GM19043 (cell line): ENCODE measurements around the gene IPO11.
"Not testable (repeated sequence)": the region's sequence is repeated elsewhere in the genome, so short reads cannot be mapped to it uniquely, and the experiment has no call there.

ENCODE experiments used
- ATAC-seq: cut with Tn5 transposase; IDR thresholded peaks from one replicate; pipeline ENCODE4 v1.9.1; 2021; ENCODE audit warnings: low read depth; ENCODE audit not compliant: unreplicated experiment

The IPO11 gene

GRCh38 chr5:62565740-62566139 is 153.2 kb downstream of the IPO11 start:
- not testable (repeated sequence) for ATAC-seq

DNA sequence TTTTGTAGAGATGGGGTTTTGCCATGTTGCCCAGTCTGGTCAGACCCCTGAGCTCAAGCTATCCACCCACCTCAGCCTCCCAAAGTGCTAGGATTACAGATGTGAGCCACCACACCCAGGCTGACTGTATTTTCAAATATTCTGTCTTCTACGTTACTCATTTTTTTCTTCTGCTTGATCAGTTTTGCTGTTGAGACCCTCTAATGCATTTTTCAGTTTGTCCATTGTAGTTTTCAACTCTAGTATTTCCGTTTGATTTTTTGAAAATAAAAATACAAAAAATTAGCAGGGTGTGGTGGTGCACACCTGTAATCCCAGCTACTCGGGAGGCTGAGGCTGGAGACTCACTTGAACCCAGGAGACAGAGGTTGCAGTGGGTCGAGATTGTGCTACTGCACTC is 155.6 kb downstream of the IPO11 start:
- ATAC-seq, result no peak

DNA sequence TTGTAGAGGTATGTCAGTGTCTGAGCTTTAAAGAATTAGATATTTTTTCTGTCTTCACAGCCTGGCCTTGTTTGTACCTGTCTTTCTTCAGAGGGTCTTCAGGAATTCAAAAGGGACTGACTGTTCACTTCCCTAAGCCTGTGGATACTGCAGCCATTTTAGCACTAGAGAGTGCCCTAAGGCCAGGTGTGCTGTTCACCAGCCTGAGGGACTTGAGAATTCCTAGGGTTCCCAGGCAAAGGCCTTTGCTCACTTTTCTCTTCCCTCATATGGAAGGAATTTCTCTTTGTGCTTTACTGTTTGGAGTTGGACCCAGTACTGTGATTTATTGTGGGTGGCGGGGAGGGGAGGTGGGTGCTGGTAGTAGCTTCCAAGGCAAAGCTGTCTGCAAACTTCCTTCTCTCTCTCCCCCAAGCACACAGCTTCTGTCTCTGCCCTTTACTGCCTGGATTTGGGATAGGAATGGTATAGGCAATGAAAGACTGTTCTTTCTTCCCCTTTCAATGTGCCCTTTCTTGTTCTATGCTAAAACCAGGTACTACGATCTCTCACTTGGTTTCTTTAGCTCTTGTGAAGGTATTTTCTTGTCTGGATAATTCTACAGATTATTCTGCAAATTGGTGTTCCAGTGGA is 156.4 kb downstream of the IPO11 start:
- ATAC-seq, result no peak

- ATAC-seq, result no peak
Measured at GRCh38 chr5:62569470-62569869, 156.9 kb downstream of the IPO11 start.

DNA sequence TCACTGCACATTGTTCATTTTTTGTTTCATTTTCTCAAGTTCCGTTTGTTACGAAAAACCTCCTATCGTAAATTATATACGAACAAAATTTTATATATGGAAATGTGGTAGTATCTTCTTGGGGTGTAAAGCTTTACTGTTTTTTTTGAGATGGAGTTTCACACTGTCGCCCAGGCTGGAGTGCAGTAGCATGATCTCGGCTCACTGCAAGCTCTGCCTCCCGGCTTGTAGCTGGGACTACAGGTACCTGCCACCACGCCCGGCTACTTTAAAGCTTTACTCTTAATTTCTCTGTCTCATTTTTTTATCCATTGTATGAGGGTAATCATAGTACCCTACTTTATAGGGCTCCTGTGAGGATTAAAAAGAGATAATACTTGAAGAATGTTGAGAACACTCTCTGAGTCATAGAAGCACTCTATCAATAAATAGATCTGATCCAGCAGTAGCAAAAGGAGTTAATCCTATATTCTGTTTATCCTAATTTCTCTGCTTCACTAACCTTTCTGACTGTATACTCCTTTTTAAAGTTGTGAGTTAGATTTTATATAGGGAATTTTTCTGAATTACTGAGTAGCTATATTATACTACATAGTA is 160.5 kb downstream of the IPO11 start:
- no peak for ATAC-seq

GRCh38 chr5:62574599-62574998 is 162.0 kb downstream of the IPO11 start:
- ATAC-seq, result peak; percentile 38

GRCh38 chr5:62575066-62575465 is 162.5 kb downstream of the IPO11 start:
- ATAC-seq, result no peak

- ATAC-seq, result no peak
Measured at GRCh38 chr5:62575489-62575888, 162.9 kb downstream of the IPO11 start.

DNA sequence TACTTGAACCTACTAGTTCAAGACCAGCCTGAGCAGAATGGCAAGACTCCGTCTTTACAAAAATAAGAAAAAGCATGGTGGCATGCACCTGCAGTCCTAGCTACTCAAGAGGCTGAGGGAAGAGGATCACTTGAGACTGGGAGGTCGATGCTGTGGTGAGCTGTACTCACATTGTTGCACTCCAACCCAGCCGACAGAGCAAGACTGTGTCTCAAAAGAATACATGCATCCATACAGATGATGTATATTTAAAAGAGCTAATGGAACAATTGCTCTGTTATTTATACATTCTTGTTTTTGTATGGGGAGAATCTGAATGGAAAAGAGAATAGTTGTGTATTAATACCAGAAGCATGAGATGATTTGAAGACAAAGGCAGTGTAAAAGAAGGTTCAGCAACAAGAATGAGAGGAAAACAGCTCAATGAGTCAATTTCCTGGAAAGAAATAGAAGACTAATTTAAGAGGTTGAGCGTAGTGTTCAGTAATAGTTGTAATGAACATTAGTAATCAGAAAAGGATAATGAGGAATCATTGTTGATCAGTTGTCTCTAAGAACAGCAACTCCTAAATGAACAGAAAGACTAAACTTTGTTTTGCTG is 164.1 kb downstream of the IPO11 start:
- ATAC-seq, result no peak

DNA sequence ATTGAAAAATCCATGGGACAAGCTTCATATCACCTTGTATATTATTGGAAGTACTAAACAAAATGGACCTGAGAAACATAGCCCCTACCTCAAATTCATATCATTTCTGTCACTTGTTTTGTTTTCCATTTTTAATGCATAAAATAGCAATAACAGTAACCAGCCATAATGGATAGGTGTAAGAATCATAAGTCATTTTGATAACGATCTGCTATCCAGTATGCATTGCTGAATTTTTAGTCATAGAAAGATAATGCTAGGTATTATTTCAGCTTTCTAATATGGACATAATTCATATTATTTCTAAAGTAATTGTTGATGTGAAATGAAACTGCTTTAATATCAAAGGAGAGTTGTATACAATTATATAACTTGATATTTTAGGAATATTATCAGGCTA is 164.9 kb downstream of the IPO11 start:
- no peak for ATAC-seq

GRCh38 chr5:62578540-62578939 is 166.0 kb downstream of the IPO11 start, which contains the start of gene LRRC70:
TSS of gene LRRC70 (plus strand) at chr5:62578819. CDS start at chr5:62579439, 620 bp downstream.
- peak; percentile 91 for ATAC-seq

DNA sequence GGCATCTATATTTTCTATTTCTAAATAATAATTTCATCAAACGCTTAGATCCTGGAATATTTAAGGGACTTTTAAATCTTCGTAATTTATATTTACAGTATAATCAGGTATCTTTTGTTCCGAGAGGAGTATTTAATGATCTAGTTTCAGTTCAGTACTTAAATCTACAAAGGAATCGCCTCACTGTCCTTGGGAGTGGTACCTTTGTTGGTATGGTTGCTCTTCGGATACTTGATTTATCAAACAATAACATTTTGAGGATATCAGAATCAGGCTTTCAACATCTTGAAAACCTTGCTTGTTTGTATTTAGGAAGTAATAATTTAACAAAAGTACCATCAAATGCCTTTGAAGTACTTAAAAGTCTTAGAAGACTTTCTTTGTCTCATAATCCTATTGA is 167.2 kb downstream of the IPO11 start:
- no peak for ATAC-seq

DNA sequence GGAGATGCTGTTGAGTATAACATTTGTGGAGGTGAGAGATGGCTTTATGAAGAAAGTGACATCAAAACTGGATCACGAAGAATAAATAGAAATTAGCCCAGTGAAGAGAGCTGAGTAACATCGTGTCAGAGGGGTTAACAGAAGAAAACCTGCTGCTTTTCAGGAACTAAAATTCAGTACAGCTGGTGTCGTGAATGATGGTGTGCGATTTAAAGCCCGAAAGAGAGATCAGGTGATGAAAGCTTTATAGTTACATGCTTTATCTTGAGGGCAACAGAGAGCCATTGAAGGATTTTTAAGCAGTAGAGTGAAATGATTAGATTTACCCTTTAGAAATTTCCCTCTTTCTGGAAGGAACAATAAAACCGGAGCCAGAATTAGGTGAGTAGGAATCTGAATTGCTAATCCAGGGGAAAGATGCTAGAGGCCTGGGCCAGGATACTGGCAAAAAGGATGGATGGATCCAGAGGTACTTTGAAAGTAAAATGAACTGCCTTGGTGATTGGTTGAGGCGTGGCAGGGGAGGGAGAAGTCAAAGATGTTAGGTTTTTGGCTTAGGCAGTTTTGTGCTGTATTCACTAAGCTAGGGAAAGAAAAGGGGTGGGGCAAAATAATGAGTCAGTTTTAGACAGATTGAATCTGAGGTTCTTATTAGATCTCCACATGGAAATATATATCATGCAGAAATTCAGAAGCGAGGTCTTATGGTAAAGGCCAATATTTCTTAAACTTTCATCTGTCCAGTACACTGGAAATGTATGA is 169.5 kb downstream of the IPO11 start:
- no peak for ATAC-seq

DNA sequence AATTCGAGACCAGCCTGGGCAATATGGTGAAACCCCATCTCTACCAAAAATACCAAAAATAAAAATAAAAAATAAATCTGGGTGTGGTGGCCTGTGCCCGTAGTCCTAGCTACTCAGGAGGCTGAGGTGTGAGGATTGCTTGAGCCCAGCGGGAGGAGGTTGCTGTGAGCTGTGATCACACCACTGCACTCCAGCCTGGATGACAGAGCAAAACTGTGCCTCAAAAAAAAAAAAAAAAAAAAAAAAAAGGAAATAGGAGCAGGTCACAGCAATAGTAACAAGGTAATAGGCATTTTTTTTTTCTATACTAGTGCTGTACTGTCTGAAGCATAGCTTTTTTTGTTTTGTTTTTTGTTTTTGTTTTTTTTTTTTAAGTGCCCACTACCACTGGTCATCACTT is 171.8 kb downstream of the IPO11 start:
- ATAC-seq, result no peak

DNA sequence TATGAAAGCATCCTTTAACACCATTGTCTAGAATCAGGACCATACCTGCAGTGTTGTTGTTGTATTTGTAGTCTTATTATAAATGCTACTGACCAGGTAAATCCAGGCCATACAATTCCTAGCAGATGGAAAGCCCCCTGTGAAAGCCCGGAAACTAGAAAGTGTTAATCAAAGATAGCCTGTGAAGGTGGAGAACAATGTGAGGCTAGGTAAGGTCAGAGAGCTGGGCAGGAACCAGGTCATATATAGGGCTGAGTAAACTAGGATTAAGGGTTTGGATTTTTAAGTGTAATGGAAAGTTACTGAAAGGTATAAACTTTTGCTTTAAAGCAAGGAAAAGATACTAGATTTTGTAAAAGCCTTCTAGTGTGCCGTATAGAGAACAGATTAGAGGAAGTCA is 172.7 kb downstream of the IPO11 start:
- ATAC-seq, result no peak

DNA sequence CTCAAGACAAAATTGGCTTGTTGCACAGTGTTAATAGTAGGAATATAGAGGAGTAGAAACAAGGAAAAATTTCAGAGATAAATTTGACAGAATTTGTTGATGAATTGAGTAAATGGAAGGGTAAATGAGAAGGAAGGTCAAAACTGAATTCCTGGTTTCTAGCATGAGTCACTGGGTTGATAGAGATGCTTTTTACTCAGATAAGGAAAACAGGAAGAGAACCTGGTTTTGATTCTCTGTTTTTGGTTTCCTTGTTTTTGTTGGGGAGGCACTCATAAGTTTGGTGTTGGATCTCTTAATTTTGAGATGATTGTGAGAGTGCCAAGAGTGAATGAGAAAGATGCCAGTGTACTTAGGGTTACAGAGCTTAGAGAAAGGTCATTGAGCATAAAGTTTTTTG is 173.2 kb downstream of the IPO11 start:
- no peak for ATAC-seq

GRCh38 chr5:62587737-62588136 is 175.2 kb downstream of the IPO11 start:
- ATAC-seq, result no peak

DNA sequence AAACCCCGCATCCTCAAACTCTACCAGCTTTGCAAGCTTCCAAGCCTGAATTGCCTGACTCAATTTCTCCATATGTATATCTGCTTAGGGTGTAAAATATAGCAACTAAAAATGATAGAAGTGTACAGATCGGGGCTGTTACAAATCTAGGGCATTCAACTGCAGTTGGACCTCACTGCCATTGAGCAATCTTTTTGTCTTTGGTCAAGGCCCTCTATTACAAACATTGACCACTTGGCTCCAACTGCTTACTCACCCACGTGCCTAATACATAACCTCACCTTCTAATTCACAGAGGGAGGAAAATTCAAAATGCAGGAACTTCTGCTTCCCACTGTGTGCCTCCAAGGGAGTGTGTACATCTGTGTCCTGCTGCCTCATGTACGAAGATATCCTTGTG is 176.1 kb downstream of the IPO11 start:
- ATAC-seq, result no peak

DNA sequence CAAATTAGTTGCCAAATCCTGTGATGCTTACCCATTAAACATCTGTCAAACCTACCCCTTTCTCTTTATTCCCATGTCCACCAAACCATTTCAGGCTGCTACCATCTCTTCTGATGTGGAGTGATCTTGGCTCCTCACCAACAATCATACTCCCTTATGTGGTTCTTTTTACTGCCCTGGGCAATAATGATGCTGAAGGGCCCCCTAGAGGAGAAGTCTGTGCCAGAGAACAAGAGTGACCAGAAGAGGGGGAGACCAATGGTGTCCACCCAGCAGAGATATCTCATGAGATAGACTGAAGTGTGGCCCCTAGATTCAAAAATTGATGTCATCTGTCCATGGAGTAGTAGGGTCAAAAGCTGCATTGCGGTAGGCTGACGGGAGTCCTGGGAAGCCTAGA is 176.9 kb downstream of the IPO11 start:
- ATAC-seq, result no peak

DNA sequence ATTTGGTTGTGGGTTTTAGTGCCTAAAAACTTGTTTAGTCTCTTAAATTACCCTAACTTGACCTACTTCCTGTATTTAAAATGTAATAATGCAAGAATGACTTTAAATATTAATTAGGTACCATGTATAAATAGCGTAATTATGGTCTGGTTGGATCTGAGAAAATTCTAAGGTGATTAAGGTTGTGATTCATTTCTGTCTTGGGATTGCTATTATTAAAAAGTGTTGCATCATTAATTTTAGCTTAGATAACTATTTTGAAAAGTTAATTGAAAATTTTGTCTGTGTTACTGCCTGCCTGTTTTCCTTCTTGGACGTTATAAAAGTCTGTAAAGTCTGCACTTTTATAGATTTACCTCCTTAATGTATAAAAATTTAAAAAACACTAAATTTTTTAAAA is 177.8 kb downstream of the IPO11 start:
- ATAC-seq, result no peak

DNA sequence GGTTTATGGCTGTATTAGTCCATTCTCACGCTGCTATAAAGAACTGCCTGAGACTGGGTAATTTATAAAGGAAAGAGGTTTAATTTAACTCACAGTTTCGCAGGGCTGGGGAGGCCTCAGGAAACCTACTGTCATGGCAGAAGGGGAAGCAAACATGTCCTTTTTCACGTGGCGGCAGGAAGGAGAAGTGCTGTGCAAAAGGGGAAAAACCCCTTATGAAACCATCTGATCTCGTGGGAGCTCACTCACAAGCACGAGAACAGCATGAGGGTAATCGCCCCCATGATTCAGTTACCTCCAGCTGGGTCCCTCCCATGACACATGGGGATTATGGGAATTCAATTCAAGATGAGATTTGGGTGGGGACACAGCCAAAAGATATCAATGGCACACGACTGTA is 180.0 kb downstream of the IPO11 start:
- no peak for ATAC-seq
